Ovary (tissue), 3 donors: ENCODE results near the gene ZNHIT2.

Source experiments
- CTCF ChIP-seq, 3 donors: fragments of 450-650 bp in 2 of 3; fragments of 200-600 bp in 1 of 3; IDR thresholded peaks; one replicate each; pipeline versions ENCODE4 v1.5.1 to v1.8.0; 2016 to 2022; ENCODE audit warnings: antibody characterized with exemption in 3 of 3, mild to moderate bottlenecking in 1 of 3
- EP300 ChIP-seq: sonication (generic); formaldehyde crosslinking; IDR thresholded peaks from one replicate; pipeline ENCODE4 v1.6.1; 2017; ENCODE audit warnings: antibody characterized with exemption
- POLR2A ChIP-seq: fragments of 450-650 bp; IDR thresholded peaks from one replicate; pipeline ENCODE4 v1.6.1; 2017; ENCODE audit warnings: antibody characterized with exemption, mild to moderate bottlenecking, moderate library complexity
- donor health status: DM: no; HTN: no; CAD: no.

GRCh38 chr11:65116370-65117205, 913 bp downstream of the ZNHIT2 start:
- TF ChIP-seq CTCF (IDR thresholded peaks at IDR 0.05) (no peak), POLR2A (no peak), EP300 (no peak)
